Spleen (tissue), 7 donors: ENCODE results near the gene SH3D19.

Experiments used
- POLR2A ChIP-seq, 3 donors: fragments of 450-650 bp; IDR thresholded peaks; one replicate each; pipeline ENCODE4 v1.5.1; 2017; ENCODE audit warnings: antibody characterized with exemption in 3 of 3, mild to moderate bottlenecking in 1 of 3
- POLR2AphosphoS5 ChIP-seq, 3 donors: sonication (generic); formaldehyde crosslinking; IDR thresholded peaks; one replicate each; pipeline ENCODE4 v1.5.1; 2017; ENCODE audit warnings: antibody characterized with exemption in 3 of 3
- TF ChIP-seq, protein P1 (sequence below), 11 experiments: fragments of 200-600 bp in 7 of 11; fragments of 450-650 bp in 4 of 11; sonication (generic) in 4 of 11; IDR thresholded peaks in 8 of 11; conservative IDR thresholded peaks in 3 of 11; 1 replicate in 7 of 11; 2 replicates in 4 of 11; pipeline versions ENCODE4 v1.4.0 to v1.8.0; 2016 to 2021; ENCODE audit warnings: antibody characterized with exemption in 11 of 11, inconsistent platforms in 4 of 11, mild to moderate bottlenecking in 1 of 11
- donor health status: DM: no; HTN: no; CAD: no; lungs with moderate emphysema.
- donor health status: DM: no; HTN: no; CAD: no.
- donor health status: DM: no; HTN: no; CAD: no.

DNA sequence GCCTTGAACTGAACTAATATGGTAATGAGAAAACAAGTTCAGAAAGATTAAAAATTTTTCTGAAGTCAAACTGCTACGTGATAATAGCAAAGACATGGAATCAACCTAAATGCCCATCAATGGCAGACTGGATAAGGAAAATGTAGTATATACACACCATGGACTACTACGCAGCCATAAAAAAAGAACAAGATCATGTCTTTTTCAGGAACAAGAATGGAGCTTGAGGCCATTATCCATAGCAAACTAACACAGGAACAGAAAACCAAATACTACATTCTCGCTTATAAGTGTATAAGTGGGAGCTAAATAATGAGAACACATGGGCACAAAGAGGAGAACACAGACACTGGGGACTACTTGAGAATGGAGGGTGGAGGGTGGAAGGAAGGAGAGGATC is 230.3 kb downstream of the SH3D19 start:
- no peak for TF ChIP-seq POLR2A (IDR thresholded peaks at IDR 0.05)
- TF ChIP-seq, protein P1, sequence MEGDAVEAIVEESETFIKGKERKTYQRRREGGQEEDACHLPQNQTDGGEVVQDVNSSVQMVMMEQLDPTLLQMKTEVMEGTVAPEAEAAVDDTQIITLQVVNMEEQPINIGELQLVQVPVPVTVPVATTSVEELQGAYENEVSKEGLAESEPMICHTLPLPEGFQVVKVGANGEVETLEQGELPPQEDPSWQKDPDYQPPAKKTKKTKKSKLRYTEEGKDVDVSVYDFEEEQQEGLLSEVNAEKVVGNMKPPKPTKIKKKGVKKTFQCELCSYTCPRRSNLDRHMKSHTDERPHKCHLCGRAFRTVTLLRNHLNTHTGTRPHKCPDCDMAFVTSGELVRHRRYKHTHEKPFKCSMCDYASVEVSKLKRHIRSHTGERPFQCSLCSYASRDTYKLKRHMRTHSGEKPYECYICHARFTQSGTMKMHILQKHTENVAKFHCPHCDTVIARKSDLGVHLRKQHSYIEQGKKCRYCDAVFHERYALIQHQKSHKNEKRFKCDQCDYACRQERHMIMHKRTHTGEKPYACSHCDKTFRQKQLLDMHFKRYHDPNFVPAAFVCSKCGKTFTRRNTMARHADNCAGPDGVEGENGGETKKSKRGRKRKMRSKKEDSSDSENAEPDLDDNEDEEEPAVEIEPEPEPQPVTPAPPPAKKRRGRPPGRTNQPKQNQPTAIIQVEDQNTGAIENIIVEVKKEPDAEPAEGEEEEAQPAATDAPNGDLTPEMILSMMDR (IDR thresholded peaks at IDR 0.05 in 8 of 11, conservative IDR thresholded peaks at IDR 0.05 in 3 of 11): no peak
- TF ChIP-seq POLR2AphosphoS5 (IDR thresholded peaks at IDR 0.05): no peak
